Purkinje cell (primary cell): ENCODE results near the gene C2orf66. TPM values are rescaled to one million over a fixed set of nuclear protein-coding genes. Genes with fewer than 3 reads are reported as not detected.

ENCODE experiments used
- polyA plus RNA-seq: library from polyadenylated mRNA; unstranded; fragments of >200 nt; fragmentation: Nextera tagmentation; gene quantifications from 2 replicates; pipeline ENCODE4 v1.2.1, GENCODE V29; 2014

Gene C2orf66
- polyA plus RNA-seq = 1.8 TPM in 1 of 2 replicates, not detected in the other

GRCh38 chr2:196809260-196809659 lies at the start of gene C2orf66:
TSS of gene C2orf66 (minus strand) at chr2:196809355. CDS start at chr2:196809336, 19 bp downstream.

Other genes starting within 250 kb of the C2orf66 start
- gene HECW2, start 215.8 kb downstream of the C2orf66 start, polyA plus RNA-seq = 23.5 and 30.4 TPM in 2 replicates
- gene CCDC150, start 169.6 kb downstream of the C2orf66 start, polyA plus RNA-seq = 1.6 TPM in 1 of 2 replicates, not detected in the other
- gene GTF3C3, start 9.7 kb downstream of the C2orf66 start, polyA plus RNA-seq = 44.6 and 65.6 TPM in 2 replicates
- gene PGAP1, start 117.4 kb upstream of the C2orf66 start, polyA plus RNA-seq = 16.0 and 21.8 TPM in 2 replicates